ENCODE measurements around the gene PCID2. TPM values are rescaled to one million over a fixed set of nuclear protein-coding genes. Genes with fewer than 3 reads are reported as not detected.

PCID2 gene
- total RNA-seq, 1 experiment from 2014 or later = 114 TPM

- H3K27me3 ChIP-seq (ENCODE audit: low read length) = no peaks in the 10 kb centered on the region
- no peaks in the 10 kb centered on the region for H3K4me1 ChIP-seq (ENCODE audit: low read length)
- no peaks in the 10 kb centered on the region for H3K9me3 ChIP-seq (ENCODE audit: low read length)
- no peaks in the 10 kb centered on the region for H3K9me2 ChIP-seq (replicated peaks; ENCODE audit: insufficient read depth, low read length)
- H3K4me3 ChIP-seq (ENCODE audit: low read length) = no peak overlapping the region
- H3K4me2 ChIP-seq (ENCODE audit: low read depth, low read length, poor library complexity, severe bottlenecking) = no peak overlapping the region
- DNase-seq = no peak
- peaks cover 62% of the 10 kb centered on the region for H3K36me3 ChIP-seq (ENCODE audit: insufficient read depth, low read length)
- 0 out of 2 replicates have a peak, but pooled peaks cover 3% of the 10 kb centered on the region for H3K79me2 ChIP-seq (ENCODE audit: low read length)
- no peak overlapping the region for H2AFZ ChIP-seq (ENCODE audit: low read length)
- no peak overlapping the region for H3K9ac ChIP-seq (ENCODE audit: low read length)
- H4K20me1 ChIP-seq (ENCODE audit: insufficient read depth, low read depth, low read length) = no peaks in the 10 kb centered on the region
- no peak overlapping the region for H3K27ac ChIP-seq (ENCODE audit: low read length)
These were observed 29.6 kb downstream of the PCID2 start for GRCh38 chr13:113178896-113179167.

GRCh38 chr13:113178070-113178895 lies 30.2 kb downstream of the PCID2 start:
- Histone ChIP-seq H3K4me2 (ENCODE audit: low read depth, low read length, poor library complexity, severe bottlenecking) (no peak overlapping the region), H3K4me3 (ENCODE audit: low read length) (no peak overlapping the region), H3K79me2 (ENCODE audit: low read length) (0 out of 2 replicates have a peak, but pooled peaks cover 3% of the 10 kb centered on the region), H2AFZ (ENCODE audit: low read length) (no peak overlapping the region), H3K9me2 (replicated peaks; ENCODE audit: insufficient read depth, low read length) (no peaks in the 10 kb centered on the region), H3K4me1 (ENCODE audit: low read length) (no peaks in the 10 kb centered on the region), H4K20me1 (ENCODE audit: insufficient read depth, low read depth, low read length) (no peaks in the 10 kb centered on the region), H3K27ac (ENCODE audit: low read length) (no peak overlapping the region), H3K9me3 (ENCODE audit: low read length) (no peaks in the 10 kb centered on the region), H3K9ac (ENCODE audit: low read length) (no peak overlapping the region), H3K36me3 (ENCODE audit: insufficient read depth, low read length) (peaks cover 56% of the 10 kb centered on the region), H3K27me3 (ENCODE audit: low read length) (no peaks in the 10 kb centered on the region)
- DNase-seq = no peak

- H3K9me3 ChIP-seq (ENCODE audit: low read length) = no peaks in the 10 kb centered on the region
- no peak for DNase-seq
- no peak overlapping the region for H3K4me2 ChIP-seq (ENCODE audit: low read depth, low read length, poor library complexity, severe bottlenecking)
- H3K4me1 ChIP-seq (ENCODE audit: low read length) = no peaks in the 10 kb centered on the region
- no peak overlapping the region for H3K27ac ChIP-seq (ENCODE audit: low read length)
- H3K9me2 ChIP-seq (replicated peaks; ENCODE audit: insufficient read depth, low read length) = no peaks in the 10 kb centered on the region
- peaks cover 49% of the 10 kb centered on the region for H3K36me3 ChIP-seq (ENCODE audit: insufficient read depth, low read length)
- no peaks in the 10 kb centered on the region for H4K20me1 ChIP-seq (ENCODE audit: insufficient read depth, low read depth, low read length)
- H3K4me3 ChIP-seq (ENCODE audit: low read length) = no peak overlapping the region
- H2AFZ ChIP-seq (ENCODE audit: low read length) = no peak overlapping the region
- H3K79me2 ChIP-seq (ENCODE audit: low read length) = no peaks in the 10 kb centered on the region
- H3K9ac ChIP-seq (ENCODE audit: low read length) = no peak overlapping the region
- no peaks in the 10 kb centered on the region for H3K27me3 ChIP-seq (ENCODE audit: low read length)
These were observed 31.6 kb downstream of the PCID2 start for GRCh38 chr13:113176822-113177221.

- no peak for DNase-seq
- H3K9ac ChIP-seq (ENCODE audit: low read length) = no peak overlapping the region
- peaks cover 43% of the 10 kb centered on the region for H3K36me3 ChIP-seq (ENCODE audit: insufficient read depth, low read length)
- no peaks in the 10 kb centered on the region for H3K79me2 ChIP-seq (ENCODE audit: low read length)
- no peaks in the 10 kb centered on the region for H3K4me1 ChIP-seq (ENCODE audit: low read length)
- H4K20me1 ChIP-seq (ENCODE audit: insufficient read depth, low read depth, low read length) = no peaks in the 10 kb centered on the region
- H3K9me3 ChIP-seq (ENCODE audit: low read length) = no peaks in the 10 kb centered on the region
- no peak overlapping the region for H2AFZ ChIP-seq (ENCODE audit: low read length)
- no peaks in the 10 kb centered on the region for H3K27me3 ChIP-seq (ENCODE audit: low read length)
- no peak overlapping the region for H3K4me2 ChIP-seq (ENCODE audit: low read depth, low read length, poor library complexity, severe bottlenecking)
- no peak overlapping the region for H3K4me3 ChIP-seq (ENCODE audit: low read length)
- no peaks in the 10 kb centered on the region for H3K9me2 ChIP-seq (replicated peaks; ENCODE audit: insufficient read depth, low read length)
- no peak overlapping the region for H3K27ac ChIP-seq (ENCODE audit: low read length)
These were observed 32.2 kb downstream of the PCID2 start for GRCh38 chr13:113176280-113176679.

- no peak for DNase-seq
- Histone ChIP-seq H3K79me2 (ENCODE audit: low read length) (no peaks in the 10 kb centered on the region), H4K20me1 (ENCODE audit: insufficient read depth, low read depth, low read length) (no peaks in the 10 kb centered on the region), H3K9ac (ENCODE audit: low read length) (no peak overlapping the region), H3K4me2 (ENCODE audit: low read depth, low read length, poor library complexity, severe bottlenecking) (no peak overlapping the region), H3K9me3 (ENCODE audit: low read length) (no peaks in the 10 kb centered on the region), H3K9me2 (replicated peaks; ENCODE audit: insufficient read depth, low read length) (no peaks in the 10 kb centered on the region), H3K27ac (ENCODE audit: low read length) (no peak overlapping the region), H3K4me3 (ENCODE audit: low read length) (no peak overlapping the region), H3K36me3 (ENCODE audit: insufficient read depth, low read length) (peaks cover 23% of the 10 kb centered on the region), H2AFZ (ENCODE audit: low read length) (no peak overlapping the region), H3K4me1 (ENCODE audit: low read length) (no peaks in the 10 kb centered on the region), H3K27me3 (ENCODE audit: low read length) (no peaks in the 10 kb centered on the region)
These were observed 36.0 kb downstream of the PCID2 start for GRCh38 chr13:113172419-113172926.

GRCh38 chr13:113171250-113172125 lies 37.0 kb downstream of the PCID2 start:
- Histone ChIP-seq H3K4me1 (ENCODE audit: low read length) (no peaks in the 10 kb centered on the region), H3K79me2 (ENCODE audit: low read length) (no peaks in the 10 kb centered on the region), H2AFZ (ENCODE audit: low read length) (no peak overlapping the region), H3K36me3 (ENCODE audit: insufficient read depth, low read length) (peaks cover 23% of the 10 kb centered on the region), H3K9me3 (ENCODE audit: low read length) (no peaks in the 10 kb centered on the region), H4K20me1 (ENCODE audit: insufficient read depth, low read depth, low read length) (no peaks in the 10 kb centered on the region), H3K9ac (ENCODE audit: low read length) (no peak overlapping the region), H3K4me3 (ENCODE audit: low read length) (no peak overlapping the region), H3K27me3 (ENCODE audit: low read length) (no peaks in the 10 kb centered on the region), H3K4me2 (ENCODE audit: low read depth, low read length, poor library complexity, severe bottlenecking) (no peak overlapping the region), H3K9me2 (replicated peaks; ENCODE audit: insufficient read depth, low read length) (no peaks in the 10 kb centered on the region), H3K27ac (ENCODE audit: low read length) (no peak overlapping the region)
- no peak for DNase-seq

GRCh38 chr13:113170511-113170910 lies 38.0 kb downstream of the PCID2 start:
- Histone ChIP-seq H3K4me2 (ENCODE audit: low read depth, low read length, poor library complexity, severe bottlenecking) (no peak overlapping the region), H3K27me3 (ENCODE audit: low read length) (no peaks in the 10 kb centered on the region)

More at GRCh38 chr13:113170511-113170910, 38.0 kb downstream of the PCID2 start:
- no peak for DNase-seq
- Histone ChIP-seq H2AFZ (ENCODE audit: low read length) (no peak overlapping the region), H3K79me2 (ENCODE audit: low read length) (no peaks in the 10 kb centered on the region), H3K4me1 (ENCODE audit: low read length) (no peaks in the 10 kb centered on the region), H3K9me3 (ENCODE audit: low read length) (no peaks in the 10 kb centered on the region), H3K4me3 (ENCODE audit: low read length) (no peak overlapping the region), H3K9me2 (replicated peaks; ENCODE audit: insufficient read depth, low read length) (no peaks in the 10 kb centered on the region), H3K27ac (ENCODE audit: low read length) (no peak overlapping the region), H3K9ac (ENCODE audit: low read length) (no peak overlapping the region), H3K36me3 (ENCODE audit: insufficient read depth, low read length) (peaks cover 21% of the 10 kb centered on the region), H4K20me1 (ENCODE audit: insufficient read depth, low read depth, low read length) (no peaks in the 10 kb centered on the region)
